NT2/D1 (cell line): ENCODE measurements around the gene KCNG2.

Experiments
- SUZ12 ChIP-seq: IDR thresholded peaks from 2 replicates; pipeline ENCODE4 v1.6.1; 2011; ENCODE audit not compliant: insufficient read length, insufficient read depth; ENCODE audit errors: extremely low read depth
- YY1 ChIP-seq: IDR thresholded peaks from 2 replicates; pipeline ENCODE4 v1.6.1; 2011; ENCODE audit not compliant: insufficient read length, insufficient read depth

- TF ChIP-seq SUZ12 (no peak), YY1 (no peak)
Observed at GRCh38 chr18:79933765-79934164, 136.0 kb downstream of the KCNG2 start.
